H1 (cell line): Measurements from ENCODE around the gene MRPL54.

ENCODE experiments used
- BCL11A ChIP-seq, 2 experiments: IDR thresholded peaks; one replicate each; pipeline ENCODE4 v1.6.1; 2011; ENCODE audit warnings: low read depth in 2 of 2, low read length in 2 of 2, mild to moderate bottlenecking in 2 of 2
- CEBPB ChIP-seq: IDR thresholded peaks from 2 replicates; pipeline ENCODE4 v1.6.1; 2012; ENCODE audit warnings: low read depth, low read length
- CHD2 ChIP-seq: IDR thresholded peaks from 2 replicates; pipeline ENCODE4 v1.6.1; 2012; ENCODE audit warnings: low read length, improper control_type of control experiment
- EZH2 ChIP-seq: fragments of 200-600 bp; sonication (generic); IDR thresholded peaks from 2 replicates; pipeline ENCODE4 v1.7.1; 2012; ENCODE audit warnings: low read depth, mild to moderate bottlenecking, moderate library complexity, low read length, inconsistent platforms; ENCODE audit not compliant: severe bottlenecking
- GTF2F1 ChIP-seq: IDR thresholded peaks from 2 replicates; pipeline ENCODE4 v1.6.1; 2012; ENCODE audit warnings: low read depth, low read length, improper control_type of control experiment, borderline replicate concordance
- KDM5A ChIP-seq: fragments of 200-600 bp; IDR thresholded peaks from 2 replicates; pipeline ENCODE4 v1.7.1; 2012; ENCODE audit warnings: mild to moderate bottlenecking, low read length, inconsistent platforms, mixed read lengths
- PHF8 ChIP-seq: fragments of 200-600 bp; sonication (generic); conservative IDR thresholded peaks from 2 replicates; pipeline ENCODE4 v1.7.1; 2012; ENCODE audit warnings: low read depth, mild to moderate bottlenecking, inconsistent platforms, low read length, moderate library complexity
- POLR2A ChIP-seq, 2 experiments: IDR thresholded peaks; 1 replicate in 1 of 2; 2 replicates in 1 of 2; pipeline ENCODE4 v1.6.1; 2011; ENCODE audit warnings: low read depth in 2 of 2, low read length in 2 of 2, mild to moderate bottlenecking in 2 of 2; ENCODE audit errors: control extremely low read depth in 1 of 2
- RAD21 ChIP-seq, 2 experiments: IDR thresholded peaks in 1 of 2; conservative IDR thresholded peaks in 1 of 2; 2 replicates each; pipeline ENCODE4 v1.6.1; 2011; ENCODE audit warnings: low read depth in 2 of 2, low read length in 2 of 2, improper control_type of control experiment in 1 of 2, inconsistent platforms in 1 of 2, mild to moderate bottlenecking in 1 of 2, moderate library complexity in 1 of 2
- SIN3A ChIP-seq, 2 experiments: IDR thresholded peaks in 1 of 2; conservative IDR thresholded peaks in 1 of 2; 2 replicates each; pipeline ENCODE4 v1.6.1; 2011 to 2012; ENCODE audit warnings: low read length in 2 of 2, improper control_type of control experiment in 1 of 2, low read depth in 1 of 2, mild to moderate bottlenecking in 1 of 2
- YY1 ChIP-seq: IDR thresholded peaks from 2 replicates; pipeline ENCODE4 v1.6.1; 2011; ENCODE audit warnings: low read depth, mild to moderate bottlenecking, low read length
- TF ChIP-seq, protein P1 (sequence below), 3 experiments: IDR thresholded peaks; 1 replicate in 2 of 3; 2 replicates in 1 of 3; pipeline versions ENCODE4 v1.5.1 to v1.6.1; 2011; ENCODE audit warnings: low read length in 3 of 3, mild to moderate bottlenecking in 3 of 3, inconsistent platforms in 2 of 3, low read depth in 1 of 3, moderate library complexity in 1 of 3; ENCODE audit not compliant: insufficient read depth in 1 of 3; ENCODE audit errors: control extremely low read depth in 1 of 3

DNA sequence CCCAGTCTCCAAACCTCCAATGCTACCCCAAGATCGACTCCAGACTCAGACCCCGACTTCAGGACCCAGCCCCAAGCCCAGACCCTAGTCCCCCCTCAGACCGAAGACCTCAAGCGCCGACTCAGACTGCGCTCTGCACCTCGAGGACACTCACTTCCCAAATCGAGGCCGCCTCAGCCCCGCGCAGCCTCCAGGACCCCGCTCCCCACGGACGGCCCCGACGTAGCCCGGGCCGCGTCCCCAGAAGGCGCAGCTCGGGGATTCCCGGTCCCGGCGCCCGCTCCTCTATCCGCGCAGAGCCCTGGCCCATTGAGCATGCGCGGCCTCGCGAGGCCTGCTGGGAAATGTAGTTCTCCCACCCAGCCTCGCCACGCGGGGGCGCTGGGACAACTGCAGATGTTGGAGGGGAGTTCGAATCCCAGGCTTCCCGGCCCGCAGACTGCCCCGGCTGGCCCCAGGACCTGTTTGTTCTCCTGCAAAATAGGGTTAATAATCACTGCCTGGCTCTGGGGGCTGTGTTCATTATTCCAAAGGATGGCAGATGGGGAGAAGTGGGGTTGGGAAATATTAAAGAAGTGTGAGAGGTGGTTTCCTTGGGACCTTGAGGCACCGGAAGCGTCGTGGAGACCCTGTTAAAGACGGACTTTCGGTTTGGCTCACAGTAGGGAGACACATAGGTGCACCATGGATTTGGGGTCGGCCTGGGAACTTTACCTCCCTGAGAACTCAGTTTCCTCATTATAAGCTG lies 926 bp upstream of the MRPL54 start, which contains the start of gene APBA3:
- TF ChIP-seq YY1 = no peak
- TF ChIP-seq, protein P1, sequence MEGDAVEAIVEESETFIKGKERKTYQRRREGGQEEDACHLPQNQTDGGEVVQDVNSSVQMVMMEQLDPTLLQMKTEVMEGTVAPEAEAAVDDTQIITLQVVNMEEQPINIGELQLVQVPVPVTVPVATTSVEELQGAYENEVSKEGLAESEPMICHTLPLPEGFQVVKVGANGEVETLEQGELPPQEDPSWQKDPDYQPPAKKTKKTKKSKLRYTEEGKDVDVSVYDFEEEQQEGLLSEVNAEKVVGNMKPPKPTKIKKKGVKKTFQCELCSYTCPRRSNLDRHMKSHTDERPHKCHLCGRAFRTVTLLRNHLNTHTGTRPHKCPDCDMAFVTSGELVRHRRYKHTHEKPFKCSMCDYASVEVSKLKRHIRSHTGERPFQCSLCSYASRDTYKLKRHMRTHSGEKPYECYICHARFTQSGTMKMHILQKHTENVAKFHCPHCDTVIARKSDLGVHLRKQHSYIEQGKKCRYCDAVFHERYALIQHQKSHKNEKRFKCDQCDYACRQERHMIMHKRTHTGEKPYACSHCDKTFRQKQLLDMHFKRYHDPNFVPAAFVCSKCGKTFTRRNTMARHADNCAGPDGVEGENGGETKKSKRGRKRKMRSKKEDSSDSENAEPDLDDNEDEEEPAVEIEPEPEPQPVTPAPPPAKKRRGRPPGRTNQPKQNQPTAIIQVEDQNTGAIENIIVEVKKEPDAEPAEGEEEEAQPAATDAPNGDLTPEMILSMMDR (IDR thresholded peaks at IDR 0.05; ENCODE audit: control extremely low read depth in 1 of 3, insufficient read depth in 1 of 3, low read depth in 1 of 3, low read length in 3 of 3) = peak; percentile 54 to 69 (median 64)
- TF ChIP-seq PHF8 = peak; percentile 71; the same call in 1 of the 2 replicates
- no peak for TF ChIP-seq EZH2
- no peak for TF ChIP-seq BCL11A (IDR thresholded peaks at IDR 0.05; ENCODE audit: low read depth in 2 of 2, low read length in 2 of 2)
- no peak for TF ChIP-seq CHD2
- TF ChIP-seq POLR2A (IDR thresholded peaks at IDR 0.05; ENCODE audit: control extremely low read depth in 1 of 2, low read depth in 2 of 2, low read length in 2 of 2) = peak in 1 of 2 experiments; percentile 70; a peak in 1 of 3 replicates
- no peak for TF ChIP-seq CEBPB
- TF ChIP-seq KDM5A = no peak
- TF ChIP-seq GTF2F1 = no peak
- peak in 1 of 2 experiments; percentile 53; a peak in 2 of 4 replicates for TF ChIP-seq SIN3A (conservative IDR thresholded peaks at IDR 0.05 in 1 of 2, IDR thresholded peaks at IDR 0.05 in 1 of 2; ENCODE audit: low read depth in 1 of 2, low read length in 2 of 2)
- TF ChIP-seq RAD21 (IDR thresholded peaks at IDR 0.05 in 1 of 2, conservative IDR thresholded peaks at IDR 0.05 in 1 of 2; ENCODE audit: low read depth in 2 of 2, low read length in 2 of 2) = no peak
